HG02759 (cell line): Measurements from ENCODE around the gene SLFN5.
"Not testable (repeated sequence)": the region's sequence is repeated elsewhere in the genome, so short reads cannot be mapped to it uniquely, and the experiment has no call there.

Experiments used
- ATAC-seq: cut with Tn5 transposase; IDR thresholded peaks from one replicate; pipeline ENCODE4 v1.9.1; 2021; ENCODE audit warnings: mild to moderate bottlenecking, moderate library complexity; ENCODE audit not compliant: unreplicated experiment

The SLFN5 gene

DNA sequence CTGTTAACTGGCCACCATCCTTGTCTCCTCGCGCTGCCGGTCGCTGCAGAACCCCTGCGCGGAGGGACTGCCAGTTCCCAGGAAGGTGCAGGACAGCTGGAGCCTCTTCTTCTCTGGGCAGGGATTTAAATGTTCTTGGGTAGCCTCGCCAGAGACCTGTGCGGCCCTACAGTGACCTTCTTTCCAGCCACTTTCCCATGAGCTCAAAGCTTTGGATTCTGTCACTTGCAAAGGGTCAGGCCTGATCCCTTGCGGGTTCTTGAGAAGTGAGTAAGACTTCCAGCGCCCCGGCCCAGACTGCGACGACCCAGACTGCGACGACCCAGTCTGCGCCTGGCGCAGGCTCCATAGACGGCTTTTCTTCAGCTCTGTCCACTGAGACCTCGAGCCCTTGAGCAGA lies 1.4 kb upstream of the SLFN5 start:
- ATAC-seq, result no peak

GRCh38 chr17:35242158-35242804 lies 591 bp upstream of the SLFN5 start:
- peak; percentile 44 for ATAC-seq

DNA sequence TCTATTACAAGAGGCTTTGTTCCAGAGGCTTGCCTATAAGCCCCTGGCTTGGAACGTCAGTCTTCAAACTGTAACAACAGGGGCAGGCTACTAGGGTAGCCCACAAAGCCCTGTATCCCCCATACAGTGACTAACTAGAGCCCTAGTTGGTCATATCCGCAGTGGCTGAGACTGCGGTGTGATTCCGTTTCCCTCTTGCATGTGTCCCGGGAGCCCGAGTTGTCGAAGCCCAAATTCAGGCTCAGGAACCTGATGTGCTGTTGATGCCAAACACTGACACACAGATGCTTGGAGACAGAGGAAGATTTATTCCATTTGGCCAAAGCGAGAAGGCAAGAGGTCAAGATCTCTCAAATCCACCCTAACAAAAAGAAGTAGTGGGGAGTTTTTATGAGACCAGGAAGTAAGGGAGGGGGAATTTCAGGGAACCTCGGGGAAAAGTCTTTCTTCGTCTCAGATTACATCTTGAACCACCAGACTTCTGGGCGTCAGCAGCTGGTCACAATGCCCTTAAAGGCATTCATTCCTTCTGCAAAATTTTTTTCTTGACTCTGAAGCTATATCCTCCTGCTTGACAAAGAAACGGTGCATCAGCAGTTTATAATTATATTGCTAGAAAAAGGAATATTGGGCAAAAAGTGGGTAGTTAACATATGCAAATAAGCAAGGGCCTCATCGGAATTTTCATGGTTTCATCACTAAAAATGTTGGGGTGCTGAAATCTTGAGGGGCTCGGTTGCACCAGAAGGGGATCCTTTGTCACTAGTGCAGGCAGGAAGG lies 879 bp downstream of the SLFN5 start:
- no peak for ATAC-seq

DNA sequence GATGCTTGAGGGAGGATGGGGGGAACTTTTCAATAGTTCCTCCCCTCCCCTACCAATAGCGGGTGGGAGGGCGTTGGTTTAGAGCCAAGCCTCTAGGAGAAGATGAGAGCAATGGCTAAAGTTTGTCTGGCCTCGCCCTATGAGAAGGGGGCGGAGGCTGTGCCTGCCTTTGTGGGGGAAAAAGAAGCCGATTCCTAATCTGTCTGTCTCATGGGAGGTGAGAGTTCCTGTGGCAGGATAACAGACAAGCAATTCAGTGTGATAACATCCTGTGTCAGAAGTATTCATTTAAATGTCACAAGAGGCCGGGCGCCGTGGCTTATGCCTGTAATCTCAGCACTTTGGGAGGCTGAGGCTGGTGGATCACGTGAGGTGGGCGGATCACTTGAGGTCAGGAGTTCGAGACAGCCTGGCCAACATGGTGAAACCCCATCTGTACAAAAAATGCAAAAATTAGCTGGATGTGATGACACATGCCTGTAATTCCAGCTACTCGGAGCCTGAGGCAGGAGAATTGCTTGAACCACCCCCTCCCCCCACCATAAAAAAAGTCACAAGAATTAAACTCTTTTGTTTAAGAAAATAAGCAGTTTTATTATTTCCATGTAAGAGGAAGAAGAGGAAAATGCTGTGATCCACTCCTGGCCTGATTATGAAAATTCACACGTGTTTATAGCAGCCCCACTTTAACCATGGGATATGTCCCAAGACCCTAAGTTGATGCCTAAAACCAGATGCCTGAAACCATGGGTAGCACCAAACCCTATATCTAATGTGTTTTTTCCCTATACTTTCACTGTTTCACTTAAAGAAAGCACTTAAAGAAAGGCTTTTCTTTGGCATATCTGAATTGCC lies 1.7 kb downstream of the SLFN5 start:
- peak; percentile 62 for ATAC-seq

GRCh38 chr17:35245196-35245486 lies 2.3 kb downstream of the SLFN5 start:
- no peak for ATAC-seq

DNA sequence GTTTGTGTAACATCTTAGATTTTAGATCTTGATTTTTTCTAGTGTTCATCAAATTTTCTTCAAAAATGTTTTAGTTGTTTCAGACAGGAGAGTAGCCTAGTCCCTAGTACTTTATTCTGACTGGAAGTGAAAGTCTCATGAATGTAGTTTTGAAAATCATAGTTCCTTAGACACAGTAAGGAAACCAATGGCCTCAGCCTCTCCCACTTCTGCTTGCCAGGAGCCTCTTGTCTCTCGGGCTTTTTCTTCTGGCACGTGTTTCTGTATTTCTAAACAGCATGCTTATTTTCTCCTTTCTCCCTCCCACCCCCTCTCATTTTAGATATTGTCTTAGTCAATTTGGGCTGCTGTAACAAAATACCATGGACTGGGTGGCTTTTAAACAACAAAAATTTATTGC lies 9.8 kb downstream of the SLFN5 start:
- ATAC-seq, result no peak

DNA sequence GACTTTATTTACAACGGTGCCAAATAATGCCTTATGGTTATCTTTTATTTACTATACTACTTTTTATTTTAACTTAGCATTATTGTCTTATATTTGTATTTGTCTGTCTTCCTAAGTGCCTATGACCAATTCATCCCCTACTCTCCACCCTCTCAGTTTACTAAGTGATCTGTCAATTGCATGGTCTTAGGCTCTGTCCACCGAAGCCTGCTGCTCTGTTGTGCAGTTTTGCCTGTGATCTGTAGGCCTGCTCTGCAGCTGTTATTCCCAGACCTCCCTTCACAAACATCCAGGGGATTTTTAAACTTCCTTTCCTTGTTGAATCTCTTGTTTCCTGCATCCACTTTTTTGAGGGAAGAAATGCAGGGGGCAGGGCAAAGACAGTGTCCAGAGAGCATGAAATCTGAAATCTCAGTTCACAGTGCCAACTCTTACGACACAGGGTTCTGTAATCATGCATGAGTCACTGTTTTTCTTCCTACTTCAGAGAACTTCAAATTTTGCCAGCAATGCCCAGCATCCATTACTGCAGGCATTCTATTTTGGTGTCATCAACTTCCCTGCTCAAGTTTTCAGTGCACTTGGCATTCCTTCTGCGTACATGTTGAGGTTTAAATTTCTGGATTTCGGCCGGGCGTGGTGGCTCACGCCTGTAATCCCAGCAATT lies 11.4 kb downstream of the SLFN5 start:
- ATAC-seq, result no peak

DNA sequence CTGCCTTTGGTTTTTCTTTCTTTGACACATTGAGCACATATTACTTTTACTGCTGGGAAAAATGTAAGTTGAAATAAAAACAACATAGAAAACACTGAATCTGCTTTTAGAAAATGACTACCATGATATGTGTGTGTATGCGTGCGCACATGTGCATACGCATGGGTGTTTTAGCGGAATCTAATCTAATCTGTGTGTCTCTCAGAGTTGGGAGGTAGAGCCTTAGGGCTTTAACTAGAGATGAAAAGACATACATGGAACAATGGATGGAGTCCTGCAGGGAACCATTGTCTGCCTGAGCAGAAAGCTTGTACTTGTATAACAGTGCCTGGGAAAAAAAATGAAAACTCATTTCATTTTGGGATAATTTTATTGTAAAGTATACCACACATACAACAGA lies 12.4 kb downstream of the SLFN5 start:
- ATAC-seq, result no peak

GRCh38 chr17:35256629-35257028 lies 13.8 kb downstream of the SLFN5 start:
- no peak for ATAC-seq

DNA sequence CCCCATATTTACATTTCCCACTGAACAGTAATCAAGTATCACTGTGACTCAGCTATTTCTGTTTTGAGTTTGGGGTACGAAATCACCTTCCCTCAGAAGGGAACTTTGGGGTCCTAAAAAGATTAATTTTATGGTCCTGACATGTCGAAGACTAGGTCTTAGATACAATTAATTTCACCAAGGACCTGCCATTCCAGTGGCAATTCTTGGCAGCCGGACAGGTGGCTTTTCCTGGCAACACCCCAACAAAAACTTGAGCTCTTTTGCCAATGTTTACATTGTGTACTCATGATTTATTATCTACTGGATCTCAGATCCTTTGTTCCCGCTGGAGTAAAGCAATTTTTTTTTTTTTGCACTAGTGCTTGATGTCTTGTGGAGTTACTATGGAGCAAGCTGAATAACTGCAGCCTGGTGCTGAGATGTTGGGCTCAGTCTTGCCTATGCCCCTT lies 14.4 kb downstream of the SLFN5 start:
- ATAC-seq, result no peak

DNA sequence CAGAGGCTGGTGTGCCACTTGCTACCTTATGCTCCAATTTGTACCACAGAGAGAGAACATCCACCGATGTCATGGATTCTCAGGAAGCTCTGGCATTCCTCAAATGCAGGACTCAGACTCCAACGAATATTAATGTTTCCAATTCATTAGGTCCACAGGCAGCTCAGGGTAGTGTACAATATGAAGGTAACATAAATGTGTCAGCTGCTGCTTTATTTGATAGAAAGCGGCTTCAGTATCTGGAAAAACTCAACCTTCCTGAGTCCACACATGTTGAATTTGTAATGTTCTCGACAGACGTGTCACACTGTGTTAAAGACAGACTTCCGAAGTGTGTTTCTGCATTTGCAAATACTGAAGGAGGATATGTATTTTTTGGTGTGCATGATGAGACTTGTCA lies 16.1 kb downstream of the SLFN5 start:
- ATAC-seq, result no peak

DNA sequence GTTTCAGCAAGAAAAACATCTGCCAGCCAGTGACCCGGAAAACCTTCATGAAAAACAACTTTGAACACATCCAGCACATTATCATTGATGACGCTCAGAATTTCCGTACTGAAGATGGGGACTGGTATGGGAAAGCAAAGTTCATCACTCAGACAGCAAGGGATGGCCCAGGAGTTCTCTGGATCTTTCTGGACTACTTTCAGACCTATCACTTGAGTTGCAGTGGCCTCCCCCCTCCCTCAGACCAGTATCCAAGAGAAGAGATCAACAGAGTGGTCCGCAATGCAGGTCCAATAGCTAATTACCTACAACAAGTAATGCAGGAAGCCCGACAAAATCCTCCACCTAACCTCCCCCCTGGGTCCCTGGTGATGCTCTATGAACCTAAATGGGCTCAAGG lies 22.2 kb downstream of the SLFN5 start:
- ATAC-seq, result no peak

- ATAC-seq, result no peak
Observed at GRCh38 chr17:35265566-35266141, 22.8 kb downstream of the SLFN5 start.

DNA sequence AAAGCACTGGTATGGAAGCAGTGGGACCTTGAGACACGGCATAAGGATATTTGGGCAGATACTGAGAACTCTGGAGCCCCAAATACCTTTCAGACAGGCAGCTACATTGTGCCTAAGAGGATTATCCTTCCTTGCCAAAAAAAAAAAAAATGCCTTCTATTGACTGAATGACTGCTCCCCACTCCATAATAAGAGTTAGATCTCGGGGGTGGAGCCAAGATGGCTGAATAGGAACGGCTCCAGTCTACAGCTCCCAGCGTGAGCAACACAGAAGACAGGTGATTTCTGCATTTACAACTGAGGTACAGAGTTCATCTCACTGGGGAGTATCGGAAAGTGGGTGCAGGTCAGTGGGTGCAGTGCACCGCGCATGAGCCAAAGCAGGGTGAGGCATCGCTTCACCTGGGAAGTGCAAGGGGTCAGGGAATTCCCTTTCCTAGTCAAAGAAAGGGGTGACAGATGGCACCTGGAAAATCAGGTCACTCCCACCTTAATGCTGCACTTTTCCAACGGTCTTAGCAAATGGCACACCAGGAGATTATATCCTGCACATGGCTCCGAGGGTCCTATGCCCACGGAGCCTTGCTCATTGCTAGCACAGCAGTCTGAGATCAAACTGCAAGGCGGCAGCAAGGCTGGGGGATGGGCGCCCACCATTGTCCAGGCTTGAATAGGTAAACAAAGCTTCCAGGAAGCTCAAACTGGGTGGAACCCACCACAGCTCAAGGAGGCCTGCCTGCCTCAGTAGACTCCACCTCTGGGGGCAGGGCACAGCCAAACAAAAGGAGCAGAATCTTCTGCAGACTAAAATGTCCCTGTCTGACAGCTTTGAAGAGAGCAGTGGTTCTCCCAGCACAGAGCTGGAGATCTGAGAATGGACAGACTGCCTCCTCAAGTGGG lies 31.5 kb downstream of the SLFN5 start:
- not testable (repeated sequence) for ATAC-seq

GRCh38 chr17:35278454-35278853 lies 35.6 kb downstream of the SLFN5 start:
- ATAC-seq, result not testable (repeated sequence)

DNA sequence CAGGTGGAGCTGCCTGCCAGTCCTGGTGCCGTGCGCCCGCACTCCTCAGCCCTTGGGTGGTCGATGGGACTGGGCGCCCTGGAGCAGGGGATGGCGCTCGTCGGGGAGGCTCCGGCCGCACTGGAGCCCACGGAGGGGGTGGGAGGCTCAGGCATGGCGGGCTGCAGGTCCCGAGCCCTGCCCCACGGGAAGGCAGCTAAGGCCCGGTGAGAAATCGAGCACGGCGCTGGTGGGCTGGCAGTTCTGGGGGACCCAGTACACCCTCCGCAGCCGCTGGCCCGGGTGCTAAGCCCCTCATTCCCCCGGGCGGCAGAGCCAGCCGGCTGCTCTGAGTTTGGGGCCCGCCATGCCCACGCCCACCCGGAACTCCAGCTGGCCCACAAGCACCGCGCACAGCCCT lies 36.0 kb downstream of the SLFN5 start:
- ATAC-seq, result not testable (repeated sequence)

DNA sequence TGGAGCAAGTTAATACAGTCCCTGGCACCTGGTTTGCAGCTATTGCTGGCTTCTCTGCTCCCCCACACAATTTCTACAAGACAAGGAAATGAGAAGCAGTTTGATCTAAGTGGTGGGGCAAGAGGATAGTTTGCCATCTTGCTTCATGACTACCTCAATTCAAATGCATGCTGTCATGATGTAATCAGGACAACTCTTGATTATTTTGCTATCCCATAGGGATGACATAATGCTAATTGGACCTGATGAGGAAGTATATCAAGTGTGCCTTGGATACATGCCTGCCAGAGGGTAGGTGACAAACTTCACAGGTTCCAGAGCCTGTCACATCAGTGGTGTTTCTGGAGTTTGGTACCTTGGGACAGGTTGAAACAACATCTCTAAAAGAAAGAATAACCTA lies 40.9 kb downstream of the SLFN5 start:
- no peak for ATAC-seq

GRCh38 chr17:35284955-35285354 lies 42.1 kb downstream of the SLFN5 start:
- no peak for ATAC-seq

DNA sequence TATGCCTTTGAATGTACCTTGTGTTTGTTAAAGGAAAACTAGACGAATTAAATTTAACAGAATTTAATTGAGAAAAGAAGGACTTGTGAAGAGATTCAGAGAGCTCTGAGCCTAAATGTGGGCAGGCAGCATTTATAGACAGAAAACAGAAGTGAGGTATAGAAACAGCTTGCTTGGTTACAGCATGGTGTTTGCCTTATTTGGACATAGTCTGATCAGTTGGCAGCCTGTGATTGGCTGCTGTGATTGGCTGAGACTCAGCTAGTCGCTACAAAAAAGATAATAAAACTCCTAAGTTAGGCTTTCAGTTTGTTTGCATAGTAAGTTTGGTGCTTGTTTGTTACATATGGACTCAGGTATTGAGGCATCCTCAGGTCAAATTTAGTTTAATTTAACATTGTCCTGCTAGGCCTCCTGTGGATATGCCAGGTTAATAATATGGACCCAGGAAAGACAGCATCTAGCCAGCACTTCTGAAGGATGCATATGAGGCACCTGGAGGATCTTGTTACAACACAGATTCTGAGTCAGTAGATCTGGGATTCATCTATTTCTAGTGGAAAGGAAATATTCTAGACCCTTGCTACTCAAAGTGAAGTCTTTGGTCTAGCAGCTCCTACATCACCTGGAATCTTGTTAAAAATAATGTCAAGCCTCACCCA lies 43.4 kb downstream of the SLFN5 start:
- ATAC-seq, result no peak
